Stimulated activated effector memory CD8-positive, alpha-beta T cell treated with anti-CD3 and anti-CD28 coated beads, Interleukin-12 subunit alpha, Interleukin-12 subunit beta, amount 100 ng/mL, for 72 hours (primary cell): Measurements from ENCODE around the gene BCL2A1.
"Not testable (repeated sequence)": the region's sequence is repeated elsewhere in the genome, so short reads cannot be mapped to it uniquely, and the experiment has no call there.

Experiments used
- ATAC-seq: fragments of 150-1000 bp; cut with Tn5 transposase; 2 replicates; pipeline ENCODE4 v1.10.0; 2021
- DNase-seq, 2 donors: peaks; one replicate each; pipeline ENCODE4 v3.0.0; 2021 to 2022; ENCODE audit warnings: low spot score in 2 of 2
- H3K27ac Mint-ChIP-seq: one replicate; pipeline ENCODE4 v1.8.0; 2022; ENCODE audit warnings: mild to moderate bottlenecking, mixed read lengths
- H3K36me3 Mint-ChIP-seq: one replicate; pipeline ENCODE4 v1.8.0; 2022; ENCODE audit warnings: mild to moderate bottlenecking, mixed read lengths
- H3K4me1 Mint-ChIP-seq: one replicate; pipeline ENCODE4 v1.8.0; 2022; ENCODE audit warnings: mixed read lengths
- H3K4me3 Mint-ChIP-seq: one replicate; pipeline ENCODE4 v1.8.0; 2022; ENCODE audit warnings: mild to moderate bottlenecking, mixed read lengths
- H3K9me3 Mint-ChIP-seq: one replicate; pipeline ENCODE4 v1.8.0; 2022; ENCODE audit warnings: mixed read lengths

The BCL2A1 gene

DNA sequence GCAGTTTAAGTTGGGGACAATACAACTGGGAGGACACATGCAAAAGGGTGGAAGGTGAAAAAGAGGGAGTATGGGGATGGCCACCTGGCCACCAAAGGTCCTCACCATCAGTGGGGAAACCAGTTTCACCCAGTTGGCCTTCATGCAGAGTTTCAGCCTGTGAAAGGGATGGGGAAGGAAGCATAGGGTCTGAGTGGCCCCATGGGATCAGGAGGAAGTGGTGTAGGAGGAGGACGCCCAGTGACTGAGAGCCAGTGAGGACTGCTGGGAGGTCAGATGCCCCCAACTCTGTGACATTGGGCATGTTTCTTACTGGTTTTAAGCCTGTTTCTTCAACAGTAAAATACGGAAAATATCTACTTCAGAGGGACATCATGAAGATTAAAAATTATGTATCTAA is 16.3 kb downstream of the BCL2A1 start:
- ATAC-seq (no peak), DNase-seq (no peak)
- H3K27ac Mint-ChIP-seq, result peak overlapping the region; percentile 2
- H3K4me1 Mint-ChIP-seq, result peaks cover 18% of the 10 kb centered on the region
- H3K4me3 Mint-ChIP-seq, result no peak overlapping the region
- H3K36me3 Mint-ChIP-seq, result peaks cover 11% of the 10 kb centered on the region
- no peaks in the 10 kb centered on the region for H3K9me3 Mint-ChIP-seq

DNA sequence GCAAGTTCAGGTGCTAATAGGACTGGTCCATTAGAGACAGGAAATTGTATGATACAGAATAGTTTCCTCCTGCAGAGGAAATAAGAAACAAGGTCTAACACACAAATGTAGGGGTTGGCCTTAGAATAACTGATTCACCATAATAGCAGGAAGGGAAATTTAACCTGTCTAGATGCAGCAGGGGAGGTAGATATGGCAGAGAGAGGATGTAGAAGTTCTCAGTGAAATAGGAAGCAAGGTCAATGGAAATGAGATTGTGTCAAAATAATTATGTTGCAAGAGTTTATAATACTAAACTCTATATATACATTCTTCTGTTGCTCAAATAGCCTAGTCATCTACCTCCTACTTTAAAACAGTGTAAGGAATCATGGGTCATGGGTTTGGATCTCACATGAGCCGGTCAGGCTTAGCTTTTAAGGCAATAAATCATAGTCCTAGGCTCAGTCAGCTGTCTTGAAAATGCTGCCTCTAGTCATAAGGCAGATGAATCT is 17.0 kb downstream of the BCL2A1 start:
- no peak for DNase-seq
- no peaks in the 10 kb centered on the region for H3K9me3 Mint-ChIP-seq

GRCh38 chr15:79952329-79952728 is 18.7 kb downstream of the BCL2A1 start:
- peaks cover 32% of the 10 kb centered on the region for H3K4me1 Mint-ChIP-seq
- no peaks in the 10 kb centered on the region for H3K36me3 Mint-ChIP-seq
- no peak for ATAC-seq
- H3K4me3 Mint-ChIP-seq, result no peak overlapping the region
- H3K9me3 Mint-ChIP-seq, result no peaks in the 10 kb centered on the region
- DNase-seq, result no peak
- no peak overlapping the region for H3K27ac Mint-ChIP-seq

More for the DNA sequence above, 17.0 kb downstream of the BCL2A1 start:
- Mint-ChIP-seq H3K27ac (peak overlapping the region; percentile 2), H3K4me3 (no peak overlapping the region), H3K36me3 (peaks cover 4% of the 10 kb centered on the region), H3K4me1 (peaks cover 19% of the 10 kb centered on the region)
- ATAC-seq, result no peak

- H3K4me1 Mint-ChIP-seq, result peaks cover 36% of the 10 kb centered on the region
- ATAC-seq (no peak), DNase-seq (no peak)
- no peaks in the 10 kb centered on the region for H3K9me3 Mint-ChIP-seq
- H3K36me3 Mint-ChIP-seq, result no peaks in the 10 kb centered on the region
- H3K27ac Mint-ChIP-seq, result no peak overlapping the region
- H3K4me3 Mint-ChIP-seq, result no peak overlapping the region
Measured at GRCh38 chr15:79950247-79950646, 20.7 kb downstream of the BCL2A1 start.

DNA sequence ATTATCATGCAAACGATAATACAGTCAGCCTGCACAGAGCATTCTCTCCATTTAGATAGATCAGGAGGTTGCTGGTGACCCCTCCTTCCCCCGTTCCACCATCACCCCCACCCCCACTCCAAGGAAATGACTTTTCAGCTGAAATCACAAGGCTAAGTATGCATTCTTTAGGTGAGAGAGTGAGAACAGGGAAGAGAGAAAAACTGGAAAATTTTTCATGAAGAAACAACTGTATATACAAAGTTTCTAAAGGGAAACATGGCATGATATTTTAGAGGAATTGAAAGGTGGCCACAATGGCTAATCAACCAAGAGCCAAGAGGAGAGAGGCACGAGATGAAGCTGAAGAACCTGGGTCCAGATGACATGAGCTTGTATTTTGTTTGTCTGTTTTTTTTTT is 22.2 kb downstream of the BCL2A1 start:
- no peak for DNase-seq
- Mint-ChIP-seq H3K36me3 (no peaks in the 10 kb centered on the region), H3K27ac (peak overlapping the region; percentile 3), H3K4me1 (peaks cover 29% of the 10 kb centered on the region), H3K9me3 (no peaks in the 10 kb centered on the region), H3K4me3 (peak overlapping the region; percentile 33)
- no peak for ATAC-seq

- peak overlapping the region; percentile 33 for H3K4me3 Mint-ChIP-seq
- H3K4me1 Mint-ChIP-seq, result peaks cover 29% of the 10 kb centered on the region
- peak in 1 of 2 donors; percentile 66 for DNase-seq
- peak; percentile 71 for ATAC-seq
- no peaks in the 10 kb centered on the region for H3K36me3 Mint-ChIP-seq
- no peaks in the 10 kb centered on the region for H3K9me3 Mint-ChIP-seq
- H3K27ac Mint-ChIP-seq, result peak overlapping the region; percentile 3
Measured at GRCh38 chr15:79948095-79948695, 22.8 kb downstream of the BCL2A1 start.

GRCh38 chr15:79947009-79947408 is 24.0 kb downstream of the BCL2A1 start:
- ATAC-seq (no peak), DNase-seq (no peak)
- no peak overlapping the region for H3K27ac Mint-ChIP-seq
- no peaks in the 10 kb centered on the region for H3K36me3 Mint-ChIP-seq
- no peaks in the 10 kb centered on the region for H3K9me3 Mint-ChIP-seq
- no peak overlapping the region for H3K4me3 Mint-ChIP-seq
- H3K4me1 Mint-ChIP-seq, result peaks cover 39% of the 10 kb centered on the region

DNA sequence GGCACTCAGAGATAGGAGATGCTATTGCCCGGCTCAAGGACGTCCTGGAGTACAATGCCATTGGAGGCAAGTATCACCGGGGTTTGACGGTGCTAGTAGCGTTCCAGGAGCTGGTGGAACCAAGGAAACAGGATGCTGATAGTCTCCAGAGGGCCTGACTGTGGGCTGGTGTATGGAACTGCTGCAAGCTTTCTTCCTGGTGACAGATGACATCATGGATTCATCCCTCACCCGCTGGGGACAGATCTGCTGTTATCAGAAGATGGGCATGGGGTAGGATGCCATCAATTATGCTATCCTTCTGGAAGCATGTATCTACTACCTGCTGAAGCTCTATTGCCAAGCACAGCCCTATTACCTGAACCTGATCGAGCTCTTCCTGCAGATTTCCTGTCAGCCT is 26.4 kb downstream of the BCL2A1 start:
- Mint-ChIP-seq H3K9me3 (no peaks in the 10 kb centered on the region), H3K4me1 (peaks cover 42% of the 10 kb centered on the region), H3K4me3 (no peak overlapping the region), H3K36me3 (no peaks in the 10 kb centered on the region), H3K27ac (peak overlapping the region; percentile 46)
- ATAC-seq (no peak), DNase-seq (no peak)

DNA sequence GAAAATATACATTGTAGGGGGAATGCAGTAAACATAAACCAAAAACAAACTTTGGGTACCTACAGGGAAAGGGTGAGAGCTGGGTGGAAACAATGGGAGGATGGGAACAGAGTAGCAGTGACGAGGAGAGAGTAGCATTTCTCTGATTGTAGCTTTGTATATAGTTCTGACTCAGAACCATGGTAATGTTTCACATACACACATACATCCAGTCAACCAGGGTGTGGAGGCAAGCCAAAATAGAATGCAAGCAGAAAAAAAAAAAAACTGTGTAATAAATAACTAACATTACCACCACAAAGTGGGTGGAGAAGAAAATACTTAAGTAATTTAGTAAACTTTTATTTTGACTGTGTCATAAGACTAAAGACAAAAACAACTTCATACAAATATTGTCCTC is 27.2 kb downstream of the BCL2A1 start:
- Mint-ChIP-seq H3K4me1 (peaks cover 40% of the 10 kb centered on the region), H3K36me3 (no peaks in the 10 kb centered on the region), H3K9me3 (no peaks in the 10 kb centered on the region), H3K27ac (peak overlapping the region; percentile 46), H3K4me3 (peak overlapping the region; percentile 27)
- ATAC-seq, result peak; percentile 92
- no peak for DNase-seq

- Mint-ChIP-seq H3K36me3 (no peaks in the 10 kb centered on the region), H3K9me3 (no peaks in the 10 kb centered on the region), H3K4me1 (peaks cover 31% of the 10 kb centered on the region), H3K4me3 (peak overlapping the region; percentile 27), H3K27ac (peak overlapping the region; percentile 46)
- ATAC-seq (peak; percentile 69), DNase-seq (no peak)
Measured at GRCh38 chr15:79942741-79943481, 28.1 kb downstream of the BCL2A1 start.

GRCh38 chr15:79939399-79939798 is 31.6 kb downstream of the BCL2A1 start:
- DNase-seq (no peak), ATAC-seq (no peak)
- Mint-ChIP-seq H3K36me3 (no peaks in the 10 kb centered on the region), H3K4me3 (no peak overlapping the region), H3K4me1 (peaks cover 24% of the 10 kb centered on the region), H3K27ac (no peak overlapping the region), H3K9me3 (no peaks in the 10 kb centered on the region)

- no peaks in the 10 kb centered on the region for H3K9me3 Mint-ChIP-seq
- ATAC-seq (no peak), DNase-seq (no peak)
- H3K4me3 Mint-ChIP-seq, result no peak overlapping the region
- no peak overlapping the region for H3K27ac Mint-ChIP-seq
- H3K4me1 Mint-ChIP-seq, result peaks cover 15% of the 10 kb centered on the region
- H3K36me3 Mint-ChIP-seq, result no peaks in the 10 kb centered on the region
Measured at GRCh38 chr15:79938143-79938542, 32.9 kb downstream of the BCL2A1 start.

GRCh38 chr15:79935556-79936201 is 35.3 kb downstream of the BCL2A1 start:
- H3K9me3 Mint-ChIP-seq, H3K4me1 Mint-ChIP-seq, H3K27ac Mint-ChIP-seq, H3K4me3 Mint-ChIP-seq, H3K36me3 Mint-ChIP-seq, DNase-seq, ATAC-seq: not testable (repeated sequence)

DNA sequence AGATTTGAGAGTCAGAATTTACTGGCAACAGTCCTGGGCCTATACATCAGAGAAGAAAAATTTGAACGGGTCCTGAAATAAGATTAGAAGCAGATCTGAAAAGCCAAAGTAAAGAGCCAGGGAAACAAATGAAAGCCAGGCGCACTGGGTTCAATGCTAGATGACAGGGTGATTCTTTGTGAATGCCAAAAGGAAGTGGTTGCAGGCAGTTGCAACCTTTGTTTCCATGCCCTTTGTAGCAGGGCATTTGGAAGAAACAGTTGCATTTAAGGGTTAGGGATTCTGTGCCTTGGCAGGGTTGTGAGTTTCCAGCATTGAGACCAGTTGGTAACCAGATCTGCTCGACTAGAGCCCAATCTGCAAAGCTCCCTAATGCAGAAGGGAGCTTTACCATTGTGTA is 37.8 kb downstream of the BCL2A1 start:
- Mint-ChIP-seq H3K4me3 (no peak overlapping the region), H3K36me3 (peaks cover 4% of the 10 kb centered on the region), H3K4me1 (no peaks in the 10 kb centered on the region), H3K9me3 (no peaks in the 10 kb centered on the region), H3K27ac (no peak overlapping the region)
- DNase-seq (peak in 1 of 2 donors; percentile 26), ATAC-seq (no peak)

DNA sequence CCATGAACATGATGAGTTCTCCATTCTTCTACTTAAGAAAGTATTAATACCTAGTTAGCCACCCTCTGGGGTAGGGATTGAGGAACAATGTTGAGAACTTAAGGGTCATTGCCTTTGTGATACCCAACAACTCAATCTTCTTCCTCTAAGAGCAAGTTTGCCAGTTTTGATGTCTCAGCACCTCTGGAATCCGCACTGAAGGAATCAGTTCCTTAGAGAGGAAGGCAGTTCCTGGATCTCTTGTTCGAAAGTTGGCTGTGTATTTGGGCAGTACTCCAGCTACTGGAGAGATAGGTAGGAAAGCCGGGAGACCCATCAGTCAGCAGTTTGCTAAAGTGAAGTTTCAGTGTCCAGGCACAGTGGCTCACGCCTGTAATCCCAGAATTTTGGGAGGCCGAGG is 38.5 kb downstream of the BCL2A1 start:
- ATAC-seq (no peak), DNase-seq (no peak)
- Mint-ChIP-seq H3K36me3 (peaks cover 4% of the 10 kb centered on the region), H3K27ac (no peak overlapping the region), H3K9me3 (no peaks in the 10 kb centered on the region), H3K4me1 (no peaks in the 10 kb centered on the region), H3K4me3 (no peak overlapping the region)

- H3K4me3 Mint-ChIP-seq, result no peak overlapping the region
- H3K4me1 Mint-ChIP-seq, result no peaks in the 10 kb centered on the region
- H3K9me3 Mint-ChIP-seq, result no peaks in the 10 kb centered on the region
- peaks cover 4% of the 10 kb centered on the region for H3K36me3 Mint-ChIP-seq
- no peak overlapping the region for H3K27ac Mint-ChIP-seq
- DNase-seq (no peak), ATAC-seq (no peak)
Measured at GRCh38 chr15:79930516-79930915, 40.5 kb downstream of the BCL2A1 start.
